GM12865 (cell line): ENCODE results near the gene ACTL7B.
"Not testable (repeated sequence)": the region's sequence is repeated elsewhere in the genome, so short reads cannot be mapped to it uniquely, and the experiment has no call there.

Experiments used
- DNase-seq: peaks from one replicate; pipeline ENCODE4 v3.0.0; 2010; ENCODE audit warnings: low read depth
- H3K4me3 ChIP-seq: 2 replicates; pipeline ENCODE4 v1.5.1; 2011; ENCODE audit warnings: mild to moderate bottlenecking, low read depth, low read length, control low read depth
- TF ChIP-seq, protein P1 (sequence below): IDR thresholded peaks from 2 replicates; pipeline ENCODE4 v1.5.1; 2011; ENCODE audit warnings: low read length, control low read depth, low read depth, inconsistent platforms; ENCODE audit not compliant: insufficient read depth; ENCODE audit errors: missing control alignments

ACTL7B gene

DNA sequence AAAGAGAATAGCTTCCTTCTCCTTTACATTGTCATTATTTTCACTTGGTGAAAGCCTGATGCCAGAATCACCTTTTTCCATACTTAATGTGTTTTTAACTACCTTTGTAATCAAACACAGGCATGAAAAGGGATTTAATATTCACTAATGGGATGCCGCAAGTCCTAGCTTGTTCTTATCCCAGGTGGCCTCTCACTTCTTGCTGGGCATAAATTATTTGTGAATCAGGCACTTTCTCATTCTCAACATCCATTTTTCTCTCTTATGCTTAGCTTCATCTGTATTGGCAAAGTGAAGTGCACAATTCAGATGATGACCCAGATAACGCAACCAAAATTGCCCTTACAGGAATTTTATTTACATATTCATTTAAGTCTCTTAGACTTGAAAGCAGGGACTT, 10.9 kb downstream of the ACTL7B start:
- no peak for DNase-seq
- no peak overlapping the region for H3K4me3 ChIP-seq
- TF ChIP-seq, protein P1, sequence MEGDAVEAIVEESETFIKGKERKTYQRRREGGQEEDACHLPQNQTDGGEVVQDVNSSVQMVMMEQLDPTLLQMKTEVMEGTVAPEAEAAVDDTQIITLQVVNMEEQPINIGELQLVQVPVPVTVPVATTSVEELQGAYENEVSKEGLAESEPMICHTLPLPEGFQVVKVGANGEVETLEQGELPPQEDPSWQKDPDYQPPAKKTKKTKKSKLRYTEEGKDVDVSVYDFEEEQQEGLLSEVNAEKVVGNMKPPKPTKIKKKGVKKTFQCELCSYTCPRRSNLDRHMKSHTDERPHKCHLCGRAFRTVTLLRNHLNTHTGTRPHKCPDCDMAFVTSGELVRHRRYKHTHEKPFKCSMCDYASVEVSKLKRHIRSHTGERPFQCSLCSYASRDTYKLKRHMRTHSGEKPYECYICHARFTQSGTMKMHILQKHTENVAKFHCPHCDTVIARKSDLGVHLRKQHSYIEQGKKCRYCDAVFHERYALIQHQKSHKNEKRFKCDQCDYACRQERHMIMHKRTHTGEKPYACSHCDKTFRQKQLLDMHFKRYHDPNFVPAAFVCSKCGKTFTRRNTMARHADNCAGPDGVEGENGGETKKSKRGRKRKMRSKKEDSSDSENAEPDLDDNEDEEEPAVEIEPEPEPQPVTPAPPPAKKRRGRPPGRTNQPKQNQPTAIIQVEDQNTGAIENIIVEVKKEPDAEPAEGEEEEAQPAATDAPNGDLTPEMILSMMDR, result no peak

DNA sequence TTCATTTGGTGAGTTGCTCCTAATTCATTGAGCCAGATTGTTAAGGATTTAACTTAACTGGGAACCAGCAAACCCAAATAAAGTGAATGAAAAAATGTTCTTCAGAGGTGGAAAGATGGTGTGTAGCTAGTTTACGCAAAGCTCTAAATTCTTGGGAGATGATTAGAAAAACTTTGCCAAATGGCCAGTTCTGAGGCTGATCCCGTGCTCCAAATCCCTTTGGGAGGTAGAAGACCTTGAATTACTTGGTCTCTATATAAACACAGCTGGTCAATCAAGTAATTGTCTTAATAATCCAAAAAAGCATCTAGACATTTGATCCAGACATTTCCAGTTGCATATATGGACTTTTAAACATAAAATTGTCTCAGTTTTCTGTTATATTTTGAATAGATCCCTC, 11.4 kb downstream of the ACTL7B start:
- DNase-seq, result no peak
- TF ChIP-seq, protein P1, result no peak
- H3K4me3 ChIP-seq, result no peak overlapping the region

DNA sequence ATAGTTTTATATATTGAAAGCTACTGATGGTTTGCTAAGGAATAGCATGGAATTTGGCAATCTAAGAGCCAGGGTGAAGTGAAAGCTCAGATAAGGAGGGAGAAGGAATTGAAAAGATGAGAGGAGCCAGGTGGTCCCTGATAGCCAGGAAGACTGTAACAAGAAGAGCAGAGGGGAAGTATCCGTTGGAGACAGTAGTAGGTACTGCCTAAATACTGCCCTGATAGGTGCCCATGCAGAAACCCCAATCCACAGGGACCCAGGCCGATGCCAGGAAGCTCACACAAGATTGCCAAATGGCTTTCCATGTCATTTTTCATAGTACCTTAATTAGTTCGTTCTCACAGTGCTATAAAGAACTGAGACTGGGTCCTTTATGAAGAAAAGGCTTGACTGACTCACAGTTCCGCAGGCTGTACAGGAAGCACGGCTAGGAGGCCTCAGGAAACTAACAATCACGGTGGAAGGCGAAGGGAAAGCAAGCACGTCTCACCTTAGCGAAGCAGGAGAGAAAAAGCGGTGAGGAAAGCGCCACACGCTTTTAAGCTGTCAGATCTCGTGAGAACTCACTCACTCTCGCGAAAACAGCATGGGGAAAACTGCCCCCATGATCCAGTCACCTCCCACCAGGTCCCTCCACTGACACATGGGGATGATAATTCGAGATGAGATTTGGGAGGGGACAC, 13.0 kb downstream of the ACTL7B start:
- H3K4me3 ChIP-seq, result no peak overlapping the region
- TF ChIP-seq, protein P1, result no peak
- DNase-seq, result peak; percentile 41

DNA sequence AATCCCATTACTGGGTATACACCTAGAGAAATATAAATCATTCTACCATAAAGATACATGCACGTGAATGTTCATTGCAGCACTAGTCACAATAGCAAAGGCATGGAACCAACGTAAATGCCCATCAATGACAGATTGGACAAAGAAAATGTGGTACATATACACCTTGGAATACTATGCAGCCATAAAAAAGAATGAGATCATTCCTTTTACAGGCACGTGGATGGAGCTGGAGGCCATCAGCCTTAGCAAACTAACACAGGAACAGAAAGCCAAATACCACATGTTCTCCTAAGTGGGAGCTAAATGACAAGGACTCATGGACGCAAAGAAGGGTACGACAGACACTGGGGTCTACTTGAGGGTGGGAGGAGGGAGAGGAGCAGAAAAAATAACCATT, 16.2 kb downstream of the ACTL7B start:
- H3K4me3 ChIP-seq, DNase-seq: not testable (repeated sequence)

DNA sequence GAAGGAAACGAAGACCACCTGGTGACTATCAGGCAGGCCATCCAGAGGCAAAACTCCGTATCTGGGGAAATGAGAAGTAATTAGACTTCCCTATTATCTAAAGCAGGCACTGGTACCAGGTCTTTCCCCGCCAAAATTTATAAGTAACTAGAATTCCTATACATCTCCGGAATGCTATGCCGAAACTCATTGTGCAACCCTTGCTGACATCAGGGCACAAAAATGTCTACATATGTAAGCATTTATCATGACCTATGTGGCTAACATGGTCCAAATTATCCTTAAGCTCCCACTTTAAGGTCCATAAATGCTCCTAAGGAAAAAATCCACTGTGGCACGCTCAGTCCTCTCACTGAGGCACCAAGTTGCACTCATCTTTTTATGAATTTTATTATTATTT, 17.8 kb downstream of the ACTL7B start:
- DNase-seq, result no peak
- TF ChIP-seq, protein P1, result no peak
- no peak overlapping the region for H3K4me3 ChIP-seq

DNA sequence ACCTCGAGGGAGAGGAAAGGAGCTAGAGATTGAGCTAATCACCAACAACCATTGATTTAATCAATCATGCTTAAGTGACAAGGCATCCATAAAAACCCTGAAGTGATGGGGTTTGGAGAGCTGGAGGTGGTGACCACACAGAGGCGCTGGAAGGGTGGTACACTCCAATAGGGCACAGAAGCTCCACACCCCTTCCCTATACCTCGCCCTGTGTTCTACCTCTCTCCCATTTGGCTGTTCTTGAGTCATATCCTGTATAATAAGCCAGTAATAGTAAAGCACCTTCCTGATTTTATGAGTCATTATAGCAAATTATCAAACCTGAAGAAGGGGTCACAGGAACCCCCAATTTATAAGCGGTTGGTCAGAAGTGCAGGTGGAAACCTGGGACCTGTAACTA, 18.3 kb downstream of the ACTL7B start:
- no peak overlapping the region for H3K4me3 ChIP-seq
- TF ChIP-seq, protein P1, result no peak
- DNase-seq, result no peak

DNA sequence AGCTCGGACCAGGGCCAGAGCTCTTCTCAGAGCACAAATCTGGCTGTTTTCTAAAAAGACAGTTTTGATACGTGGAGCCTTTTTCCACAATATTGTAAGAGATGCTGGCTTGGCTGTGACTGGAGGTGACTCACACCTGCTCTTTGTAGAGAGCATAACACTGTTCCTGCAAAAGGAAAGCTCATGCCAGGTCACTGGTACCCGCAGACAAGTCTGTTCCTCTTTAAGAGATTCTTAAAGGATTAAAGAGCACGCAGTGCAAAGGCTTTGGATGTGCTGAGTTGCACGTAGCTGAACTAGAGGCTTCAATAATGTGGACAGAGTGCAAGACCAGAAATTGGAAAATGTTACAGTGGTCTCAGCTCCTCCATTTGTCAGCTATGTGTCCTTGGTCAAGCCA, 19.0 kb downstream of the ACTL7B start:
- TF ChIP-seq, protein P1, result no peak
- no peak overlapping the region for H3K4me3 ChIP-seq
- DNase-seq, result no peak
